ENCODE results near the gene UGT1A9.

UGT1A9 gene

GRCh38 chr2:233691443-233692433, 20.0 kb downstream of the UGT1A9 start:
- TF ChIP-seq FOXP2 (optimal IDR thresholded peaks at IDR 0.05; ENCODE audit: borderline replicate concordance, extremely low read depth, extremely low read length, insufficient read depth), result no peak
- no peak for TF ChIP-seq POLR2AphosphoS5 (IDR thresholded peaks at IDR 0.05; ENCODE audit: low read depth, low read length)
- no peak for TF ChIP-seq TAF1 (IDR thresholded peaks at IDR 0.05; ENCODE audit: borderline replicate concordance, insufficient read depth, low read length)
- no peak for TF ChIP-seq SIN3A (IDR thresholded peaks at IDR 0.05; ENCODE audit: borderline replicate concordance, insufficient read depth, low read length)
- TF ChIP-seq REST (IDR thresholded peaks at IDR 0.05; ENCODE audit: insufficient read depth in 1 of 2, low read depth in 2 of 2, low read length in 2 of 2), result no peak

- TF ChIP-seq TAF1 (IDR thresholded peaks at IDR 0.05; ENCODE audit: borderline replicate concordance, insufficient read depth, low read length), result no peak
- no peak for TF ChIP-seq SIN3A (IDR thresholded peaks at IDR 0.05; ENCODE audit: borderline replicate concordance, insufficient read depth, low read length)
- no peak for TF ChIP-seq FOXP2 (optimal IDR thresholded peaks at IDR 0.05; ENCODE audit: borderline replicate concordance, extremely low read depth, extremely low read length, insufficient read depth)
Measured at GRCh38 chr2:233692648-233693047, 20.9 kb downstream of the UGT1A9 start, which contains the start of gene UGT1A6. Gene UGT1A6 (plus strand): TSS chr2:233692890. CDS start chr2:233693005, 115 bp downstream.

GRCh38 chr2:233693963-233694362, 22.3 kb downstream of the UGT1A9 start:
- TF ChIP-seq REST (IDR thresholded peaks at IDR 0.05; ENCODE audit: insufficient read depth in 1 of 2, low read depth in 2 of 2, low read length in 2 of 2) (no peak), FOXP2 (optimal IDR thresholded peaks at IDR 0.05; ENCODE audit: borderline replicate concordance, extremely low read depth, extremely low read length, insufficient read depth) (no peak), TAF1 (IDR thresholded peaks at IDR 0.05; ENCODE audit: borderline replicate concordance, insufficient read depth, low read length) (no peak), SIN3A (IDR thresholded peaks at IDR 0.05; ENCODE audit: borderline replicate concordance, insufficient read depth, low read length) (no peak), POLR2AphosphoS5 (IDR thresholded peaks at IDR 0.05; ENCODE audit: low read depth, low read length) (no peak)

GRCh38 chr2:233698740-233699139, 27.0 kb downstream of the UGT1A9 start:
- TF ChIP-seq FOXP2 (optimal IDR thresholded peaks at IDR 0.05; ENCODE audit: borderline replicate concordance, extremely low read depth, extremely low read length, insufficient read depth), result no peak
- no peak for TF ChIP-seq TAF1 (IDR thresholded peaks at IDR 0.05; ENCODE audit: borderline replicate concordance, insufficient read depth, low read length)
- TF ChIP-seq SIN3A (IDR thresholded peaks at IDR 0.05; ENCODE audit: borderline replicate concordance, insufficient read depth, low read length), result no peak
- TF ChIP-seq POLR2AphosphoS5 (IDR thresholded peaks at IDR 0.05; ENCODE audit: low read depth, low read length), result no peak
- TF ChIP-seq REST (IDR thresholded peaks at IDR 0.05; ENCODE audit: insufficient read depth in 1 of 2, low read depth in 2 of 2, low read length in 2 of 2), result no peak

- TF ChIP-seq SIN3A (IDR thresholded peaks at IDR 0.05; ENCODE audit: borderline replicate concordance, insufficient read depth, low read length) (no peak), POLR2AphosphoS5 (IDR thresholded peaks at IDR 0.05; ENCODE audit: low read depth, low read length) (no peak), REST (IDR thresholded peaks at IDR 0.05; ENCODE audit: insufficient read depth in 1 of 2, low read depth in 2 of 2, low read length in 2 of 2) (no peak), TAF1 (IDR thresholded peaks at IDR 0.05; ENCODE audit: borderline replicate concordance, insufficient read depth, low read length) (no peak), FOXP2 (optimal IDR thresholded peaks at IDR 0.05; ENCODE audit: borderline replicate concordance, extremely low read depth, extremely low read length, insufficient read depth) (no peak)
Measured at GRCh38 chr2:233699424-233700027, 27.8 kb downstream of the UGT1A9 start.
